Measurements from ENCODE around the gene VSIG10.
"Not testable (repeated sequence)": the region's sequence is repeated elsewhere in the genome, so short reads cannot be mapped to it uniquely, and the experiment has no call there.

VSIG10 gene

DNA sequence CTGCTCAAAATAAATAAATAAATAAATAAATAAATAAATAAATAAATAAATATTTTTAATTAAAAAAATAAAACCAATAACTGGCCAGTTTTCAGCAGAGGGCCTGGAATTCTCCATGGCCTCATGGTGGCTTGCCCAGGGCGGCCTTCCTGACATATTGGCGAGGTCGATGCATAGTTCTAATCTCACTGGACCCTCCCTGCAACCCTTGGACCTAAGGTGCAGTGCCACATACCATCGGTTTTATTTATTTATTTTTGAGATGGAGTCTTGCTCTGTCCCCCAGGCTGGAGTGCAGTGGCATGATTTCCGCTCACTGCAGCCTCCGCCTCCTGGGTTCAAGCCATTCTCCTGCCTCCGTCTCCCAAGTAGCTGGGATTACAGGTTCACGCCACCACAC lies 3.9 kb upstream of the VSIG10 start:
- DNase-seq: no peak

DNA sequence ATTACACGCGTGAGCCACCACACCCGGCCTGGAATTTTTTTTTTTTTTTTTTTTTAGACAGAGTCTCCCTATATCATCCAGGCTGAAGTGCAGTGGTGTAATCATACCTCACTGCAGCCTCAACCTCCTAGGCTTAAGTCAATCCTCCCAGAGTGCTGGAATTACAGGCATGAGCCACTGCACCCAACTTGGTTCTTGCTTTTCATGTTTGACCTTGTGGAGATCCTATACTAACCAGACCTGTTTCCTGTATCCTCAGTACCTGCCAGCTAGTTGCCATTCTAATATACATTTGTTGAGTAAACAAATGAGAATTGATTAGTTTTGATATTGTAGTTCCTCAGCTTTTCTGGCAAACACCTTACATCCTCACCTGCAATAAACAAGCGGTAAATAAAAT lies 3.2 kb upstream of the VSIG10 start:
- DNase-seq: no peak

DNA sequence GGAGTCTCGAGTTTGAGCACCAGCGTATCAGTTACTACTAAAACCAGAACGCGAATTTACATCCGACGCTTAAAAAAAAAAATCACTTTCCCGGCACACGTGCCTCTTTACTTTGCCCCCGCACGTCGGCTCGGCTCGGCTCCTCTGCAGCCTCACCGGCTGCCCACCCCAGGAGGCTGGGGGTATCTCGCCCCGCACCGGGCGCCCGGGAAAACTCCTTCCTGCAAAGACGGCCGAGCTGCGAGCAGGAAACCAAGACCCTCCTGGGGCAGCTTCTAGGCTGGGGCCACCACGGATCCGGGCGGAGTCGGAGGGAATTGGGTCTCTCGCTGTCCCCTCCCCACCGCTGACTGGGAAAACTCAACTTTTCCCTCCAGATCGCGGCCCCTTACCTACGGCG lies 610 bp downstream of the VSIG10 start:
- DNase-seq: no peak

DNA sequence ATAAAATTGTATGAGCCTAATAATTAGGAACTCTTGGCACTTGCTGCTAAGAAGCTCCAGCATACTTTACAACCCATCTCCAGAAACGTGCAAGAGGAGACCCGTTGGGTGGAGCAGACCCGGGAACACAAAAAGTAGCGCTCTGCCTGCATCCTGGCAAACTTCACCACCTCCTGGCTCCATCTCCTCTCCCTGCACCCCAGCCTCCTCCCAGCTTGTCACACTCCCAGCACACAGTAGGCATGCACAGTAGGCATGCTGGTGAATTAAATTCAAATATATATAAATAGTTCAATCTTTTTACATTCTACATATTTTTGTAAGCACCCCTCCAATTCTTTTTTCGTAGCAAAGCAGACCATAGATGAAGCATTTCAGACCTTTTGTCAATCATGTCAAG lies 1.2 kb downstream of the VSIG10 start:
- no peak for DNase-seq

DNA sequence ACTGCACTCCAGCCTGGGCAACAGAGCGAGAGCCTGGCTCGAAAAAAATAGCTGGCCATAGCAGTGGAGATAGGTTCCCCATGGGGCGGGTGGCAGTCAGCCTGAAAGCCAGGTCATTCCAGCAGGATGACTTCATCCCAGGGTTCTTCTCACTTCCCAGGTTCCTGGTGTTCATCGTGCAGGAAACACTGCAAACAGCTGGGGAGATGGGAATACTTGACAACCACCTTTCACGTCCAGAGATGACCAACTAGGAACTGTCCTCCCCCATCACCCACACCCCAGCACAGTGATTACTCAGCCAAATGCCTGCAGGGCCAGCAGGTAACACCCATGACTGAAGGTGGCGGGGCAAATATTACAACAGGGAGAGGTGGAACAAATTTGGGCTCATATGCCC lies 1.7 kb downstream of the VSIG10 start:
- no peak for DNase-seq

DNA sequence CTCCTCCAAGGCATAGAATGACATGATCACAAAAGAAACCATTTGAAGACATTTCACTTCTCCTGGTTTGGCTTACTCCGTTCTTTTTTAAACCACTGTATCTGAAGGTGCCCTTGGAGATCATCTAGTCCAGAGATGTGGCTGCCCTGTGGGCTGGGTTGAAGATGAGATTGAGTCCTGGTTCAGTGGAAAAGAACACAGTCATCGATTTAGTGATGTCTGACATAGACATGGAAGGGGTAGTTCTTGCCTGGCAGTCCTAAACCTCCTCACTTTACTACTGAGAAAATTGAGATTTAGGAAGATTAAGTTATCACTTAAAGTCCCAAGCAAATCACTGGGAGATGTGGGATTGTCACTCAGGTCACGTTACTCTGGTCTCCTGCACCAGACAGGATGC lies 2.8 kb downstream of the VSIG10 start:
- no peak for DNase-seq

DNA sequence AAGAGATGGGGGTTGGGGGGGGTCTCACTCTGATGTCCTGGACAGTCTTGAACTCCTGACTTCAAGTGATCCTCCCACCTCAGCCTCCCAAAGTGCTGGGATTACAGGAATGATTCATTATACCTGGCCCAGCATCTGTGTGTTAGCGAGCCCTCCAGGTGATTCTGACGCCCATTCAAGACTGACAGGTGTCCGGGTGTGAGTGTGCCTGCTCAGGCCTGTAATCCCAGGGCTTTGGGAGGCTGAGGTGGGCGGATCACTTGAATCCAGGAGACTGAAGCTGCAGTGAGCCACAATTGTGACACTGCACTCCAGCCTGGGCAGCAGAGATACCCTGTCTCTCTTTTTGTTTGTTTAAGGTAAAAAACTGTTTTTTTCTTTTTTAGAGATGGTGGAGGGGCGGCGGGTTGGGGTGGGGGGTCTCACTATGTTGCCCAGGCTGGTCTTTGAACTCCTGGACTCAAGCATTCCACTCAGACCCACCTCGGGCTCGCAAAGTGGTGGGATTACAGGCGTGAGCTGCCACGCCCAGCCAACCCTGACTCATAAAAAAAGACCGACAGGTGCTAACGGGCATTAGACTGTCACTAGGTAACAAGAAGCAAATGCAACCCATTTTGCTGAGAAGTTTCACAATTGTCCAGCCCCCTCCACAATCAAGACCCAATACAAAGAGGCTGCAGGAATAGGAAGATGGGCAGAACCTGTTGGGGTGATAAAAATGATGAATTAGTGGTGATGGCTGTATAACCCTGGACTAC lies 4.7 kb downstream of the VSIG10 start:
- no peak for DNase-seq

DNA sequence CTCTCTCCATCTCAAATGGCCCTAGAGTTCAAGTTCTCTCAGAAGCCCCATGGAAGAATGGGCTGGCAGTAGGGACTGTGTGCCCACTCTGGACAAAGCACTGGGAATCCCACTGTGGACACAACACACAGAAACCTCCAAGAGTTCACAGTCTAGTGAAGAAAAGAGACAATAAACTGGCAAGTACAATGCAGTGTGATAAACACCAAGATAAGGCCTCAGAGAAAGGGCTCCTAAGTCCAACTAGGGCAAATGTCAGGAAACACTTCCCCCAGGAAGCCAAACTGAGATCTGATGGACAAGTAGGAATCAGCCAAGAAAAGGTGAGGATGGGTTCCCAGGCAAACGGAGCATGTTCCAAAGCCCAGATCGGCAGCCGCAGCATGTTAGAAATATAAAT lies 5.4 kb downstream of the VSIG10 start:
- DNase-seq: no peak

DNA sequence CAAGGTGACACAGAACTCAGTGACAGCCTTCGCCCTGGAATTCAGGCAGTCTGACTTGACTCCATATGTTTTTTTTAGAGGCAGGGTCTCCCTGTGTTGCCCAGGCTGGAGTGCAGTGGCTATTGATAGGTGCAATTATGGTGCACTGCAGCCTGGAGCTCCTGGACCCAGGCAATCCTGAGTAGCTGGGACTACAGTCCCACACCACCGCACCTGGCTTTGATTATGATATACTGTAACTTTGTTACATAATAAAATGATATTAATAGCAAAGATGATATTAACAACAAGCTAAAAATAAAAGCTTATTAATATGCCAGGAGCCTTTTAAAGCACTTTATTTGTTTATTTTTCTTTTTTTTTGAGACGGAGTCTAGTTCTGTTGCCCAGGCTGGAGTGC lies 9.8 kb downstream of the VSIG10 start:
- no peak for DNase-seq

DNA sequence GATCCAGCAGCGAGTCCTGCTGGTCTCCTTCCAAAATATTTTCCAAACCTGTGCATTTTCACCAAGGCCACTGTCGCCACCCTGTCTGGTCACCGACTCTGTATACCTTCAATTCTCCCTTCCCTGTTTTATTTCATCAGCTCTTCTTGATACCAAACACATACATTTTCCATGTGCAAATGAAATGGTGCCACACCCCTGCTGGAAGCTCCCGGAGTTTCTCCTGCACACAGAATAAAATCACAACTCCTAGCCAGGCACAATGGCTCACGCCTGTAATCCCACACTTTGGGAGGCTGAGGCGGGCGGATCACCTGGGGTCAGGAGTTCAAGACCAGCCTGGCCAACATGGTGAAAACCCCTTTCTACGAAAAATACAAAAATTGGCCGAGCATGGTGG lies 14.0 kb downstream of the VSIG10 start:
- DNase-seq: no peak

DNA sequence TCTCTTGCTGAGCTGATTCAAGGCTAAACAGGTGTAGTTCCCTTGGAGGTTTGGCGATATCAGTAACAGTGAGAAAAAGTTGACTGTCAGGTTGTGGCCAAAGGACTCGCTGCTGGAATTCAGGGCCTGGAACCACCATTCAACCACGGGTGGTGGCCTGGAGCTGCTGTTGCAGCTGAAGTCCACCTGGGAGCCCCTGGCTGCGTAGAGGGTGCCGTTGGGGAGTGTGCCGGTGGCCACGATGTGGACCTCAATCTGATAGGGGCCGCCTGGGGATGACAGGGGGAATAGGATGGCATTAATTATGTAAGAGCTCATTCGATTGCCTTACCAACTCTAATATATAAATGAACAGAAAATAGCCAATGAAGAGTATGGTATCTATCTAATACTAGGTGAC lies 21.6 kb downstream of the VSIG10 start:
- no peak for DNase-seq

DNA sequence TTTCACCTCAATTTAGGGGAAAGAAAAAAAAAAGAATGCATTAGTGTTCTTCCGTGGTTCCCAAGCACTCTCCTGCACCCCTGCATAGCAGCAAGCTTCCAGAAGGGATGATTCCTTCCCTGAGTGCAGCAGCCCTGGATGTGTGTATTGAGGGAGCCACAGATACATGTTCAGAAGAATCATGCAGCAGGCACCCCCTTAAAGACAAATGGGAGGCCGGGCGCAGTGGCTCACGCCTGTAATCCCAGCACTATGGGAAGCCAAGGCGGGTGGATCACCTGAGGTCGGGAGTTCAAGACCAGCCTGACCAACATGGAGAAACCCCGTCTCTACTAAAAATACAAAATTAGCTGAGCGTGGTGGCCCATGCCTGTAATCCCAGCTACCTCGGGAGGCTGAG lies 22.3 kb downstream of the VSIG10 start:
- not testable (repeated sequence) for DNase-seq

DNA sequence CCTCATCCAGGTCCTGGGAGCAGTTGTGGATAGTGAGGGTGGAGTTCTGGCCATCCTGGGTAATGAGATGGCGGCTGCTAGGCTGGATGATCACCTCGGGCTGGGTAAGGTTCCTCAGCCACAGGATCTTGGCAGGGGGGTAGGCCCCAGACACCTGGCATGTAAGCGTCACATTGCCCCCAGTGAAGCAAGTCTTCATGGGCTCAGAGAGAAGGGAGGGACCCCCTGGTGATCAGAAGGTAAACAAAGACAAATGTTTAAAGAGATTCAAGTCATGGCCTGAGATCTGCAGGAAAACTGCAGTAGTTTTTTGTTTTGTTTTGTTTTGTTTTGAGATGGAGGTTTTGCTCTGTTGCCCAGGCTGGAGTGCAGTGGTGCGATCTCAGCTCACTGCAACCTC lies 30.0 kb downstream of the VSIG10 start:
- no peak for DNase-seq

DNA sequence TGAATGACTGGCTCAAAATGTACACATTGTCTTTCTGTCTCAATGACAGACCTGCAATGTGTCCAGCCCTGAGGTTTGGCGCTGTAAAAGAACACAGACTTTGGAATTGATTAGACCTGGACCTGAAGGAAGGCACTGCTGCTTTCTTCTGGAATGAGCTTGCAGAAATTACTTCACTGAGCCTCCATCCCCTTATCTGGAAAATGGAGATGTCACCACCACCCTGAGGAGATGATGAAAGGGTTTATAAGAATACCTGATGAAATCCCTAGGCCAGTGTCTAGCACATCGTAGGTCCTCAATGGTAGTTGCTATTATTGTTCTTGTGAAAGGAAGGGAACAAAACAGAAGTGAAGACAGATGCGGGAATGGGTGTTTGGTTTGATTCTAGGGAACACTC lies 33.2 kb downstream of the VSIG10 start:
- no peak for DNase-seq

DNA sequence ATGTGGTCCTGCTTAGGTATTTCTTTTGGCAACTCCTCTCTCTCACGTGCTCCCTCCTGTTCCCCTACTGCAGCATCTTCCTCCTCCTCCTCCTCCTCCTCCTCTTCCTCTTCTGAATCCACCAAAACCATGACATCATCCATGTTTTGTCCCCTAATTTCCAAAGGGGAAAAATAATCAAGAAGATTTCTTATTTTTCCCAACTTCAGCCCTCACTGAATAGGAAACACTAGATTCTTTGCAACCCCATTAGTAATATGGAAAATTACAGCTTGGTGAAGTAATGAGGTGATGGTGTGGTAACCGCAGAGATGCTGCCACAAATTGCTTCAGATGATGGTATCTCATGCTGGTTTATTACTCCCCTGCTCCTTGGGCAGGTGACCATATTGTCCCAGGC lies 35.4 kb downstream of the VSIG10 start:
- DNase-seq: no peak

DNA sequence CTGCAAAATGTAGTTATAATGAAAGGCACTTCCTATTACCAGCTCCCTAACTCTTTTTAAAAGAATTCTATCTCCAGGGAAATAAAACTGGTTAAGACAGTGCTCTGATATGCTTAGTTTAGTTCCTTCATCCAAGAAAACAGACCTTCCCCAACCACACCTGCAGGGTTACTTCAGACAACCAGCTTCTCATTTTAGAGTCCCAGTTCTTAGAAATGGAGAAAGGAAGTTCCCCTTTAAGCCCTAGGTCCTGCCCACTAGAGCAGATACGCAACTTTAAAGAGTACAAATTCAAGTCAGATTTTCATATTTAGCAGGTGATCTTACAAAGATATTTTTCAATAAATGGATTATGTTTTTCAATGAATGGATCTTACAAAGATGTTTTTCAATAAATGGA lies 38.4 kb downstream of the VSIG10 start:
- no peak for DNase-seq

DNA sequence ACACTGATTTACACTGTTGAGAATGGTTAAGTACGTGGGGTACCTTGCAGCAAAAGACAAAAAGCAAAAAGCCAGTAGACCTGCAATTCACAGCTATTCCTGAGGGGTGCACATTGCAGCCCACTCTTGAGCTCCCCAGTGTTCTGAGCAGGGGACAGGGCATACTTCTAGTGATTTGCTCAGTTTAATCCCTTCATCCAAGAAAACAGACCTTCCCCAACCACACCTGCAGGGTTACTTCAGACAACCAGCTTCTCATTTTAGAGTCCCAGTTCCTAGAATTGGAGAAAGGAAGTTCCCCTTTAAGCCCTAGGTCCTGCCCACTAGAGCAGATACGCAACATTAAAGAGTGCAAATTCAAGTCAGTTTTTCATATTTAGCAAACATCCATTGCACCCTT lies 39.2 kb downstream of the VSIG10 start:
- DNase-seq: no peak

DNA sequence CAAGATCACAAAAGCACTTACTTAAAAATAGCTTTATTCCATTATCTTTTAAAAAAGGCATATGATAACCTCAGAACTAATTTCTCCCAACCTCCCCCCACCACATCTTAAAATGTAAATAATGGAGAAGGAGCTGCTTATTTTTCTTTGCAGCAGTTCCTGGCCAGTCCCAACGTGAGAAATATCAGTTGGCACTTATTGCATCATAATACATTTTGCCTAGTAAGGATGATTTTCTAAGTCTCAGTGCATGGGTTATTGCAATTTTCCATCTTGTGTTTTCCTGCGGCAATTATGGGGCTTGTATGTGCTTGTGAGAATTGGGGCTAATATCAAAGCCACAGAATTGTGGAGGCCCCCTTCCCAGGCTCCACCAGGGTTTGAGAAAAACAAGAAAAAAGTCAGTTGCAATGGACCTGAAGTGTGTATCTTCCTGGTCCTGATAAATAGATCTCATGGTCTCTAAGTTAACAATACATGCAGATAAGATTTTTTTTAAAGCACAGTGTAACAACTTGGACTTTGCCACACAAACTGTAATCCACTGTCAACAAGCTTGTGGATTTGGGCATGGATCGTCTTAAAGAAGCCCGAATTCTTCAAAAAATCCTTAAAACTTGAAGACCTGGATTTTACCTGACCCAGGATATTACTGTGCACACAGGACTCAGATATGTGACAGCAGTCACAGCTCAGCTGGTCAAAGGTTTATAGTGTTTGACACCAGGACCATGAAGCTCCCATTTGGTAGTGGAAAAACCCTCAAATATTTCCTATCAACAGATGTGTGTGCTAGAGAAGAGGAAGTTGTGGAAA lies 40.0 kb downstream of the VSIG10 start:
- no peak for DNase-seq

DNA sequence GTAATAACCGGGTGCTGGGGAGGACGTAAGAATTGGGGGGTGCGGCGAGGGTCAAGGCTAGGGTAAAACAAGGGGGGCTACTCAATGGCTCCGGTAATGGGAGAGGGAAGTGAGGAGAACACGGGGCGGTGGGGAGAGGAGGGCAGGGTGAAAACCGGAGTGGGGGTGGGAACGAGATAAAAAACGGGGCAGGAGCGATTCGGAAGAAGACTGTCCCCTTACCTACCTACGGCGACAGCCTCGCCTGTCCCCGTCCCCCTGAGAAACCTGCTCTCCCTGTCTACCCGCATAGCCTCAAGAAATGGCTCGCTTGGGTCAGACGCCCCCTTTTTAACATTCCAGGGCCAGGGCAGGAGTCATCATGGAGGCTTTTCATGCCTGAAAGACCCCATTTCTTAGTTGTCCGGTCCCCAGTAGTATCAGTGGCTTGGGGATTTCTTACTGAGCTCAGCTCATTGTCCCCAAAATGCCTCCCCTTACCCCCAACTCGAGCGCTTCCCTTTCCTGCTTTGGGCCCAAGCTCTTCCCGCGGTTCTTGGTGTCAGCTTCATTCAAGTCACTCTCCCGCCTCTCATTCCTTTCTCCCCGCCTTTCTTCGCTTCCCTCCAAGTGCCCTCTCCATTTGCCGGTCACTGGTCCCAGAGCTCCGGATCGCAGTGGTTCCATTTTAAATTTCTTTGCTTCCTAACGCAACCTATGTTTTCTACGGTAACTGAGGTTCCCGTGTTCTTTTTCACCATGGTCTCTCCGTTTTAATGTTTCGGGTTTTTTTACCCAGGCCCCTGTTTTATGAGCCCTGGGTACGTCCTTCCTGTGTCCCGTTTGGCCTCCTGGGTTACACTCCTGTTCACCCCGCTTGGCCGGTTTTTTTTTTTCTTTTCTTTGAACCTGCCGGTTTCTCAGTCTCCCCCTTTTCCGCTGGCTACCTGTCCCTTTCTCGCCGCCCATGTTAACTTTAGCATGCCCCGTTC lies 41.7 kb downstream of the VSIG10 start:
- DNase-seq: no peak

DNA sequence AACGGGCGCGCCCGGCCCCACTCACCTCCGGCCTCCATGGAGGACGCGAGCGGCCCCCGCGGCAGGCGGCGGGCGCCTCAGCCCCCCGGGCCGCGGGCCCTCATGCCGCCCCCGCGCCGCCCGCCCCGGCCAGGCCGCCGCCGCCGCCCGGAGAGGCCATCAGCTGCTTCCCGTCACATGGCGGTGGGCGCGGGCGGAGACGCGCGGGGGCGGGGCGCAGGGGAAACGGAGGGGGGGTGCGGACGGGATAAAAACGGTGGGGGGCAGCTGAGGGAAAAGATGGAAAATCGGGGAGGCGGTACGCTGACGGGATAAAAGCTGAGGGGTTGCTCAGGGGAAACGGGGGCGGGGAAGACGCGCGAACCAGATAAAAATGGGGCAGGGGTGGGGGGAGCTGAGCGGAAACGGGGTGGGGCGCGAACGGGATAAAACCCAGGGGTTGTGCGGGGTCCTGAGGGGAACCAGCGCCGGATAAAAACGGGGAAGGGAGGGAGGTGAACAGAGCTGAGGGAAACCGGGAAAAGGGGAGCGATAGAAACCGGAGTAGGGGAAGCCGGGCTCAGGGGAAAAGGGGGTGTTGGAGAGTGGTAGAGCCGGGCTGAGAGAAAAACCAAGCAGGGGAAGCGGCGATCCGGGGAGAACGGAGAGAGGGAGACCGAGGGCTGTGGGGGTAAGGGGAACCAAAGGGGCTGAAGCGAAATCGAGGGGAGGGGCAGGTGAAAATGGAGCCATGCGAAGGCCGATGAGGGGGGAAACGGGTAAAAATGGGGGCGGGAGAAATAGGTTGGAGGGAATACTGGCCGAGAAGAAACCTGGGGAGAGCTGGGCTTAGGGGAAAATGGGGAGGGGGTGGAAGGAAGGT lies 42.6 kb downstream of the VSIG10 start, which contains the start of gene WSB2:
TSS of gene WSB2 (minus strand) at position 169 of the 862 bp plus-strand sequence. CDS start at position 38, 131 bp downstream.
- peak; percentile 29 for DNase-seq

DNA sequence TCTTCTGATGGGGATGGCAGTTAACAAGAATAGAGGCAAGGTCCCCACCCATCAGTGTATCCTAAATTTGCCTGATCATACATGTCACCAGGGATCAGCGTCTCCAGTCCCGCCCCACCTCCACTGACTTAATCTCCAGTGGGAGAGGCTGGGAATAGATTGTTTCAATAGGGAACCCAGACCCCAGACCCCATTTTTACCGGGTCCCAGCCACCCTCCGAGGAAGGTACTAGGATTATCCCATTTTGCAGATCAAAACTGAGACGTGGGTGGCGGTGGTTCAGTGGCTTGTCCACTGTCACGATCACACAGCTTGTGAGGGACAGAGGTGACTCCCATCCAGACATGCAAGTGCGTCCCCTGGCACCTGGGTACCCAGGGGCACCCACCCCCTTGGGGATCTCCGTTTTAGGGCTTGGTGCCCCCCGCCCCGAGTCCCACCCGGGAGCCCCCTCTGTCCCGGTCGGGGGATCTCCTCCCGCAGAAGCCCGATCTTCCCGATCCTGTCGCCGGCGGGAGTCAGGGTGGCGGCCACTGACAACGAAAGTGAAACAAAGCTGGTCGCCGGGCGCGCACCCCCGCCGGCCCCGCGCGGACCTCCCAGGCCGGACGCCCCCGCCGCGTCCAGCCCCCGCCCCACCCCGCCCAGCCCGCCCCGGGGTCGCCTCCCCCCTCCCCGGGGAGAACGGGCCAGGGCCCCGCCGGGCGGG lies 43.4 kb downstream of the VSIG10 start:
- DNase-seq: no peak

All from effector CD8-positive, alpha-beta T cell (primary cell).